ENCODE data around the gene NPIPB2.

The NPIPB2 gene

DNA sequence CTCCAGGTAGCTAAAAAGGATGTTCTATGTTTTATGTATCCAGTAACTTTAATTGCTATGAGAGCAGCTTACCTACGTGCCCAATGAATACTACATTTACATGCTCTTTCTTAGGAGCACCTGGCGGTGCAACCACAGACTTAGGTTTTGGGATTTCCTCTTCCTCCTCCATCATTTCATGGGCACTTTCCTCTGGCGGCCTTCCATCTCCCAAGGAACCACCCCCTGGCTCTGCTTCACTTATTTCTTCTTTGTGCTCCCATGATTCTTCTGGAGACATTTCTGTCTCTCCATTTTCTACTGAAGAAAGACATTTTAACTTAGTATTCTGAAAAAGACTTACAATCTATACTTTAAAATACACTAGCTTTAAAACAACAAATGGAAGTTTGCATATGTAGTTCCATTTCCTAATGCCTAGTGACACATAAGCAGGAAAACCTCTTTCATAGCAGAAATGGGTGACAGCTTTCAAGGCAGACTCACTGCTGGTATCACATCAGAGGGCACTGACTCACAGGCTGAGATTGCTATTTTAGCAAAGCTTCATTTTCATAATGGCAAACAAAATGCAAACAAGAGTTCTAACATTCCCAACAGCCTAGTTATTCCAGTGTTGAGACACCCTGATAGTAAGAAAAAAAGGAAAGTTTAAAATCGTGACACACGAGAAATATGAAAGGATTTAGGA, 45.2 kb downstream of the NPIPB2 start:
- DNase-seq (ENCODE audit: low spot score) = peak; percentile 55

GRCh38 chr16:11893571-11893970, 48.3 kb downstream of the NPIPB2 start:
- DNase-seq (ENCODE audit: low spot score) = no peak

DNA sequence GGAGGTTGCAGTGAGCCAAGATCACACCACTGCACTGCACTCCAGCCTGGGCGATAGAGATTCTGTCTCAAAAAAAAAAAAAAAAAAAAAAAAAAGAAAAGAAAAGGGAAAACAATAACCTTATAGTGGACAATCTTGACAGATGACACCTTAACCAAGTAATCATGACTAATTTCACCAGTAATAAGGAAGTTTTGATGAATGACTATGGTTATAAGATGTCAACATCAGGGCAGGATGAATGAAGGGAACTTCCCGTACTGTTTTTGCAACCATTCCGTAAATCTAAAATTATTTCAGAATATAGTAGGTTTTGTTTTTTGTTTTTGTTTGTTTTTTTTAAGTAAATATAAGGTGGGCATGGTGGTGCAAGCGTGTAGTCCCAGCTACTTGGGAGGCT, 49.1 kb downstream of the NPIPB2 start:
- no peak for DNase-seq (ENCODE audit: low spot score)

DNA sequence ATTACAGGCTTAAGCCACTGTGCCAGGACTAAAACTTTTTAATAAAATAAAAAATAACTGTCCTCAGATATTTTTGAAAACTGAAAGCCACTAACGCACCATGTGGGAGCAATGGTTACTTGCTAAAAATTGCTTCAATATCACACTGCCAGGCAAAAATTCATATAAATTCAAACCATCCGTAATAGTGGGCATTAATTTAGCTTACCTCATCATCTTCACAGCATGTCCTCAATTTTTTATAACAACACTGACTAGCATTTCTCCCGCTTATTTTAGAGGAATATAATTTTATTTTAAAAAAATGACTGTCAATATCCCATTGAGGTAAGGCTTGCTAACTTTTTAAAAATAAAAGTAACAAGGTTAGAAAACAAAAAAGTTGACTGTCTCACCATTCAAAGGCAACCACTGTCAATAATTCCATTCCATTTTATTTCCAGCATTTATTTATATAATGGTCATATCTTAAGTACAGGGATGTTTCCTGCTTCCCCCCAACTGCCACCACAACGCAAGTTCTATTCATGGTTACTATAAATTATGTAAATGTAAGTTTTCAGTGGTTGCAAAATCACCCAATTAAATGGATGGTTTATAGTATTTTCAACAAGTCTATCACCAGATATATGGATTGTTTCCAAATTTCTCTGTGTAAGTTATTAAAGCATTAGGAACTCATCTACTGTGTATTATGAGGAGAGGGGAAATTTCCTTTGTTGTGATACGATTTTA, 51.4 kb downstream of the NPIPB2 start:
- DNase-seq (ENCODE audit: low spot score) = no peak

DNA sequence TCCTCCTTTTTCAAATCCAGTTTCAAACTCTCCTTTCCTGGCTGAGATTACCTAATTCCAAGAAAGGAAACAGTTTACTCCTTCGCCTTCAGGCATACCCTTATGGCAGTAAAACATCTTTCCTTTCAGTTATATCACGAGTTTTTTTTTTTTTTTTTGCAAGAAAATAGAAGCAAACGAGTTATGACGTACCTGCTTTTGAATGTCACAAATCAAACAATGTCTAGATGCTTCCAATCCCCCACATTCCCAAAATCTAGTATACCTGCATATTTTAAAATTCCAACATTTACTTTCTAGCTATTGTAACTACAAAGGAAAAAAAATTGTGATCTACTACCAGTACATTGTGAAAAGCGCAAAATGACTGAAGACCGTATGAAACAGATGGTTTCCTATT, 55.0 kb downstream of the NPIPB2 start:
- no peak for DNase-seq (ENCODE audit: low spot score)

GRCh38 chr16:11884035-11884434, 57.8 kb downstream of the NPIPB2 start:
- no peak for DNase-seq (ENCODE audit: low spot score)

GRCh38 chr16:11880007-11880406, 61.8 kb downstream of the NPIPB2 start:
- DNase-seq (ENCODE audit: low spot score) = no peak

DNA sequence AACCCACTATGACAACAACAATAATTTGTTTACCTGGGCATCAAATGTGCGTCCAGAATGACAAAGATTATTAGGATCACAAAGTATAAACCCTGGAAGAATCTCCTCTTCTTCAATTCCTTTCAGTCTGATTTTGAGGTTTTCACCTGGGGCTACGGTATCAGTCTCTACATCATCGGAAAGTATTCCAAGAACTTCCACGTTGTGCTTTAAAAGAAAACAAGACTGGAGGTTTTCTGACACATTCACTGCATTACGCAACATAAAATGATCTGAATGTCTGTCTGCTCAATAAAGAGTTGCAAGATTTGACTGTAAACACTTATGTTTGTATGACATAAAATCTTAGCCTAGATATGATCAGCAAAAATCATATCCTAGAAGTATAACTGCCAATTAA, 64.5 kb downstream of the NPIPB2 start:
- DNase-seq (ENCODE audit: low spot score) = no peak

Data from Ammon's horn (tissue), 1 donor.